GM21825 (cell line): ENCODE measurements around the gene TCIRG1.
"Not testable (repeated sequence)": the region's sequence is repeated elsewhere in the genome, so short reads cannot be mapped to it uniquely, and the experiment has no call there.

ENCODE experiments used
- ATAC-seq: cut with Tn5 transposase; IDR thresholded peaks from one replicate; pipeline ENCODE4 v1.9.1; 2021; ENCODE audit warnings: mild to moderate bottlenecking, moderate library complexity; ENCODE audit not compliant: unreplicated experiment

TCIRG1 gene

DNA sequence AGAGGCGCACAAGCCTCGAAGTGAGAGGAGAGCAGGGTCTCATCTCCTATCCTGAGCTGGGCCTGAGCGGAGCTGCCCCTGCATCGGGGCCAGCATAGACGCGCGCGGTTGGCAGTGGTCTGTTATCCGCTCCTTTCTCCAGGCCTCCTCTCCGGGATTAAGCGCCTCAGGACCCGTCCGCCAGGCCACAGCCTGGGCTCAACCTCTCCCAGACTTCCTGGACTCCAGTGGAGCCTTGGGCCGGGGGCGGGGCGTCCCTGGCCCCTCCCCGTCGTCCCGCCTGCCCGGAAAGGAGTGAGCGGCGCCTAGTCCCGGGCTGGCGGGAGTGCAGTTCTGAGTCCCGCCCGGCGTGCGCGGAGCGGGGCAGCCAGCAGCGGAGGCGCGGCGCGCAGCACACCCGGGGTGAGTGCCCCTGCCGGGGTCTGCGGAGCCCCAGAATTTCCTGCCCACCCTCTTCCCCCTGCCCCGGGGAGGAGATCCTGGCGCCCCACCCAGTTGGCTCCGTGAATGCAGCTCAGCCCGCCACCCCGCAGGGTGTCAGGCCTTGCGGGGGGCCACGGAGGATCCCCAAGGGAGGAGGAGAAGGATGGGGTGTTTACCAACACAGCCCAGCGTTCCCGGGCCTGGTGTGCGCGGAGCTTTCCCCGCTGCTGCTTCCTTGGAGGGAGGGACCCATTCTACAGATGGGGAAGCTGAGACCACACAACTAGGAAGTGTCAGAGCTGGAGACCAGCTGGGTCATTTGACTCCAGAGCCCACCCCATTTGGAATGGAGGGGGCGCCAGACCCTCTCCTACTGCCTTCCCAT, at the start of gene TCIRG1:
TCIRG1 (plus strand) TSS at position 308 of the 808 bp plus-strand sequence. CDS start 2,247 bp downstream, outside the sequence.
- ATAC-seq, result no peak

DNA sequence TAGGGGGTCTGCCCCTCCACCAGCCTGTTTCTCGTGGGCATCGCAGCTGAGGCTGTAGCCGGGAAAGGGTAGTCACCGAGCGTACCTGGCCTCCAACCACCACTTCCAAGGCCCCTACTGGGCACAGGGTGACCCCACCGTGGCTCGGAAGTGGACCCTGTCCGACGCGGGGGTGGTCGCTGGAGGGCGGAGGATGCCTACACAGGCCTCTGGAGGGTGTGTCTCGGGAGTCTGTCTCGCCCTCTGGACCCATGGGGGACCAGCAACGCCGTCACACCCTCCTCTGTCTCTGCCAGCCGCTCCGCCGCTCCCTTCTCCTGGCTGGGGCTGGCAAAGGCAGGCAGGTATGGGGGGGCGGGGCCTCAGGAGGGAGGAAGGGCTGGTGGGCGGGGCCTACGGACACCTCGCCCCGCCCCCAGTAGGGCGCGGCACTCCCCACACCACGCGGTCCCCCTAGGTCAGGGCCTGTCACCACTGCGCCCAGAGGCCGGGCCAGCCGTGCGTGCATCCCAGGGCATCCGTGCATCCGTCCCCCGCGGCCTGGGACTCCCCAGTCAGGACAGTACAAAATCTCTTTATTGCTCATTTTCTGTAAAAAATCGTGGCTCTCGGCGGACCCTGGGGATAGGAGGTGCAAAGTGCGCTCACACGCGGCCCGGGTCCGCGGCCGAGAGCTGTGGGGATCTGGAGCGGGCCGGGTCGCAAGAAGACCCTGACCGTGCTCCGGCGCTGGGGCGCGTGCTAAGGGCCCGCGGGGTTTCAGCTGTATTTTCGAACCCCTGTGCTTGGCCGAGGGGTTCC, 48.1 kb upstream of the TCIRG1 start:
- ATAC-seq, result not testable (repeated sequence)

GRCh38 chr11:67991347-67992121, 47.3 kb upstream of the TCIRG1 start:
- not testable (repeated sequence) for ATAC-seq

- not testable (repeated sequence) for ATAC-seq
Observed at GRCh38 chr11:67993821-67994220, 45.0 kb upstream of the TCIRG1 start.

GRCh38 chr11:67994387-67994786, 44.4 kb upstream of the TCIRG1 start:
- ATAC-seq, result not testable (repeated sequence)

DNA sequence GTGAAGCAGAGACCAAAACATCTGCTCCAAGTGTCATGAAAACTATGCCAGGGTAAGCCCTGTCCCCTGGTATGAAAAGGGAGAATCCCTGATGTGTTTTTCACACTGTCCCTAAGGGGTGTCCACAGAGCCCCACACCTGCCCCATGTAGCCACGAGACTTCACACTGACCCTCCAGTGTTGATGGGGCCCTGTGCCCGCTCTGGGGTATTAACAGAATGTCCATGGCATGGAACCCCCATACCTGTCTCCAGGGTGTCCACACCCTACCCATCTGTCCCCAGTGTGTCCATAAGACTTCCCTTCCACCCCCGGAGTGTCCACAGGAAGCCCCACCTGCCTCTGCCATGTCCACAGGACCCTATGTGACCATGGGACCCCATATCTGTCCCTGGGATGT, 43.7 kb upstream of the TCIRG1 start:
- ATAC-seq, result not testable (repeated sequence)

- ATAC-seq, result not testable (repeated sequence)
Observed at GRCh38 chr11:67995579-67995978, 43.2 kb upstream of the TCIRG1 start.

DNA sequence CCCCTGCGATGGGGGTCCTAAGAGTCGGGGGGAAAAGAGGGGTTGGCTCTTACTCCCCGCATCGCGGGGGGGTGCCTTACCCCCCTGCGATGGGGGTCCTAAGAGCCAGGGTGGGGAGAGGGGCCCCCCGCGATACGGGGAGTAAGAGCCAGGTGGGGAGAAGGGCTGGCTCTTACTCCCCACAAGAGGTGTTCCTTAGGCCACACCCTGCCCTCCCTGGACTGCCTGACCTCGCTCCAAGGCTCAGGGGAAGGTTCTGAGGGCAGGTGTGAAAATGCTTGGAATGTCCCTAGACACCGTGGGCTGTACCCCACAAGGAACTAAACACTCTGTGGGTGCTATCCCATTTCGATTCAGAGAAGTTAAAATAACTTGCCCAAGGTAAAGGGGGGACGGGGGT, 42.8 kb upstream of the TCIRG1 start:
- no peak for ATAC-seq

DNA sequence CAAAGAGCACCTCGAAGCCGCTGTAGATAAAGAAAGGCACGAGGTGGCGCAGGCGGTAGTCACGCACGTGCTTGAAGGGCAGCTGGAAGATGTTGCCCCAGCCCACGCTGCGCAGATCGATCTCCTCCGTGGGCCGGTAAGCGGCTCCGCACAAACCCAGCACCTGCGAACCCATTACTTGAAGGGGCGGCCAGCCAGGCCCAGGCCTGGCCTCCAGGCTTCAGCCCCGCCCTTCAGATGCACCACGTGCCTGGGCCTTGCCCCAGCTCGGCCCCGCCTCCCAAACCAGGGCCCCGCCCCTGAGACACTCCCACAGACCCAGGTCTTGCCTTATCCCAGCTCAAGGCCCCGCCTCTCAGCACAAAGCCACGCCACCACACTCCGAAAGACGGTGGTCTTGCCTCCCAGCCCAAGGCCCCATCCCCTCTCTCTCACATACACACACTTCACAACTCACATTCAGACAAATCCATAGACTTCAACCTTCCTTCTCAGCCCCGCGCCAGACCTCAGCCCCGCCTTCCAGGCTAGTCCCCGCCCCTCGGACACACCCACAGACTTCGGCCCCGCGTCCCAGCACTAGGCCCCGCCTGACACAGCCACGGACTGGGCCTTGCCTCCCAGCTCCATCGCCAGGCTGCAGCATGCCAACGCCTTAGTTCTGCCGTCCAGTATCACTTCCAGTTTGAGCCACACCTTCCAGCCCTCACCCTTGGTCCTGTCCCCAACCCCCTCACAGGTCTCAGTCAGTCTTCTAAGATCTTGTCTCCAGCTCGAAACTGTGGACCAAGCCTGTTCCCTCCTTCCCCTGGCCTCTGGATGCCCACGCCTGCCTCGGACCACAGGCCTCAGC, 42.0 kb upstream of the TCIRG1 start:
- ATAC-seq, result no peak

GRCh38 chr11:67997475-67997921, 41.3 kb upstream of the TCIRG1 start:
- ATAC-seq, result no peak

- no peak for ATAC-seq
Observed at GRCh38 chr11:67998150-67999045, 40.4 kb upstream of the TCIRG1 start.

DNA sequence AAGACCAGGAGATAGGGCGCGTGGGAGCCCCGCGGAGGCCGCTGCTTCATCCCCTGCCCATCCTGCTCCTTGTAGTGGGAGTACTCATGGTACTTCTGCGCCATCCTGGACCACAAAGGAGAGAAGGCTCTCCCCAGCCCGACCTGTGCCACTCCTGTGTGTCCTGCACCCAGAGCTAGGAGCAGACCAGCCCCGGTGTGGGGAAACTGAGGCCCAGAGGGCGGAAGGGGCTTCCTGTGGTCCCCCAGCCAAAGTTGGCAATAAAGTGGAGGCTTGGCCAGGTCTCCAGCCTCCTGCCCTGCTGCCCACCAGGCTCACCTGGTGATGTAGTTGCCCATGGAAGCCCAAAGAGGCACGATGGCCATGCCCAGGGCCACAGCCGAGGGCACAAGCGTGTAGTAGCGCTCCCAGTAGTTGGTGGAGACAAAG, 39.6 kb upstream of the TCIRG1 start:
- ATAC-seq, result no peak

- no peak for ATAC-seq
Observed at GRCh38 chr11:67999704-68000103, 39.1 kb upstream of the TCIRG1 start.

GRCh38 chr11:68002575-68002937, 36.3 kb upstream of the TCIRG1 start:
- ATAC-seq, result peak; percentile 21

DNA sequence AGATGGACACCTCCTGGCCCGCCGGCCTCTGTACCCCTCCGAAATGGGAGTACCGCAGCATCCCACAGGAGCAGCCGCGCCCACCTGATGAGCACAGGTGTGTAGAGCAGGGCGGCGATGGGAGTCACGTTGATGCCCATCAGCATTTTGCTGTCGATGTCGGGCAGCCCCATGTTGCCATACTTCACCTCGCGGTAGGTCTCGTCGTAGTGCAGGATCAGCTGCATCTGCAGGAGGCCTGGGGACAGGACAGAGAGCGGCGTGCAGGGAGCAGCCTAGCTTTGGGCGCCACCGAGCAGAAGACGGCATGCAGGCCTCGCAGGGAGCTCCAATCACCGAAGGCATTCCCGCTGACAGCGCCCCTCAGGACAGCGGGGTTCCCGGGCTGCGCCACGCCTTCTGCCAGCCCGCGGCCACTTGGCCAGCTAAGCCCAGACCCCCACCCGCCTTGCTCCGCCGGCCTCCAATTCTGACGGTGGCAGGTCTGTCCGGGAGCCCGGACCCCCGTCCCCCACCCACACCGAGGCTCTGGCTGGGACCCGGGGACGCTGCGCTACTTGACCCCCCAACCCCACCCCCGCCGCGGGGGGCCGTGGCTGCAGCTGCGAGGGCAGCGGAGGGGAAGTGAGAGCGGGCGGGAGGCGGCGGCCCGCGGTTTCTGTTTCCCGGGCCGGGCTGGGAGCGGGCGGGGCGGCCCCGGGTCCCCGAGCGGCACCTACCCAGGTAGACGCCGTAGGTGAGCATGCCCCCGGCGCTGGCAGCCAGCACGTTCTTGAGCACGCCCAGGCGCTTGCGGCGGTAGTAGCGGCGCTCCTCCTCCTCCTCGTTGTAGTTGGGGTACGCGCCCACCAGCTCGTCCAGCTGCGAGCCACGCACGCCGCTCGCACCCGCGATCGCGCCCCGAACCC, 35.6 kb upstream of the TCIRG1 start:
- peak; percentile 32 for ATAC-seq

- peak; percentile 62 for ATAC-seq
Observed at GRCh38 chr11:68003846-68004550, 34.8 kb upstream of the TCIRG1 start, which contains the start of gene UNC93B1. Gene UNC93B1 (minus strand): TSS chr11:68004097. CDS start chr11:68004043, 54 bp downstream.

GRCh38 chr11:68004551-68005335, 34.1 kb upstream of the TCIRG1 start:
- no peak for ATAC-seq
